Left lobe of liver (tissue), 2 donors: ENCODE data around the gene FNIP2. TPM values are rescaled to one million over a fixed set of nuclear protein-coding genes. Genes with fewer than 3 reads are reported as not detected.
"Not testable (repeated sequence)": the region's sequence is repeated elsewhere in the genome, so short reads cannot be mapped to it uniquely, and the experiment has no call there.

Source experiments
- ATAC-seq: fragments of 200-7000 bp; cut with Tn5 transposase; one replicate; pipeline ENCODE4 v1.9.1; 2020; ENCODE audit warnings: mild to moderate bottlenecking, moderate library complexity
- DNase-seq: peaks from one replicate; pipeline ENCODE4 v3.0.0-alpha.2; 2020; ENCODE audit warnings: low spot score
- total RNA-seq: library from RNA; stranded (reverse); gene quantifications from one replicate; pipeline ENCODE4 v1.2.1, GENCODE V29; 2021
- donor health status: DM: no; HTN: no; CAD: no; lungs with moderate emphysema.
- donor health status: DM: no; HTN: yes; CAD: no.

The FNIP2 gene
- total RNA-seq, 1 donor from 2014 or later: 60.8 TPM

DNA sequence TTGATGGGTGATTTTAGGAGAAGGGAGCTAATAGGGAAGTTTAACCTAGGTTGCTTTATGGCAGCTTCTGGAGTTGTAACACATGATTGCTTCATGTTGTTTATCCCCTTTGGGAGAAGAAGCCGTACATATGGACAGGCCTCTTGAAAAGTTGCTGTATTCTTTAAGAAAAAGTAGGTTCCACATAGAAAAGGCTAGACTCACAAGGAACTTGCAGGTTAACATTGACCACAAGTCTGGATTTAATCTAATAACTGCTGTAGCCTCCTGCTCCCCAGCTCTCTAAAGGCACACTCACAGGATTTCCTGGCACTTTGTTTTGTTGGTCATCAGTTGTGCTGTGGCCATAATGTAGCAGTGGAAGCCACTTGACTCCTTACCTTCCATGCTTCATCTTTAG is 19.7 kb downstream of the FNIP2 start:
- DNase-seq: no peak
- ATAC-seq: peak; percentile 8

DNA sequence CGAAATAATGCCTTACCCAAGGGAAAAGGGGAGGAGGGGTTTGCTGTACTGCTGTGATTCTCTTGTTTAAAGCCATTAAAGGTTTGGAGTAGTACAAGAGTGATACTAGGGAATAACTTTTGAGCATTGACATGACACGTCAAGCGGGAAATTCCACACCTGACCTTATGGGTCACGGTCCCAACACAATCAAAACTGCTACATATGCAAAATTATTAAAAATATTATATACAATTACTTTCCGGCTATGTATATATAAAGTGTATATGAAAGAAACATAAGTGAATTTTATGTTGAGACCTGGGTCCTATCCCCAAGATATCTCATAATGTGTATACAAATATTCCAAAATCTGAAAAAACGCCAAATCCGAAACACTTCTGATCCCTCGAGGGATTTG is 21.0 kb downstream of the FNIP2 start:
- ATAC-seq (no peak), DNase-seq (no peak)

GRCh38 chr4:158793021-158793420 is 24.2 kb downstream of the FNIP2 start:
- DNase-seq (no peak), ATAC-seq (no peak)

- not testable (repeated sequence) for DNase-seq, ATAC-seq
These were observed 24.6 kb downstream of the FNIP2 start for GRCh38 chr4:158793430-158793829.

DNA sequence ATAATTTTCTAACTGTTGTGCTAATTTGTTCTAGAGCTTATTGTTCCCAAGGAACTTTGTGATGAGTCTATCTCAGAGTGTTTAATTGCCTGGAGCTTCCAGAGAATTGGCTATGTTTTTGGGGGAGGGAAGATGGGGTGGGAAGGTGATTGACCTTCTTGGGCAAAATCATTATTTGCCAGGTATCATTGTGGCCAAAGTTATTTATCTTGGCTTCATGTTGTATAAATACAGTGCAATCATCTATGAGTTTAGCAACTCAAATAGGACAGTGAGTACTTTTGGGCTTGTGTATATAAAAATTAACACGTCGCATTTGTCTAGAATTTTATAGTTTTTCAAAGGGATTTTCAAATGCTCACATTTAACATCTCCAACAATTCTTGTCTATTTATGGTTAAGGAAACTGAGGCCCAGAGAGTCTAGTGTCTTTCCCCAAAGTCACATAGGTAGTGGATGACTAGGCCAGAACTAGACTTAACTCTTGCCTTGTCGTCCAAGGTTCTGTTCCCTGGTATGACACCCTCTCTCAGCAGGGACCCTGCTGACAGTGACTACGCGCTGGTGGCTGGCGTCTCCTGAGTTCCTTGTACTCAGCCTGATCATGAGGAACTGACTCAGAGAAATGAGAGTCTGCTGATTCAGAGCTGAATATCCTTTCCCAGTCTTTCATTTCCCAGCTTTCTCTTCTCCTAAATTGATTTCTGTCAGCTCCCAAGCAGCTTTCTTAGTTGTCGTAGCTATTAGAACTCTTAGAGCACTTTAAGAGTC is 27.7 kb downstream of the FNIP2 start:
- ATAC-seq: peak; percentile 64

DNA sequence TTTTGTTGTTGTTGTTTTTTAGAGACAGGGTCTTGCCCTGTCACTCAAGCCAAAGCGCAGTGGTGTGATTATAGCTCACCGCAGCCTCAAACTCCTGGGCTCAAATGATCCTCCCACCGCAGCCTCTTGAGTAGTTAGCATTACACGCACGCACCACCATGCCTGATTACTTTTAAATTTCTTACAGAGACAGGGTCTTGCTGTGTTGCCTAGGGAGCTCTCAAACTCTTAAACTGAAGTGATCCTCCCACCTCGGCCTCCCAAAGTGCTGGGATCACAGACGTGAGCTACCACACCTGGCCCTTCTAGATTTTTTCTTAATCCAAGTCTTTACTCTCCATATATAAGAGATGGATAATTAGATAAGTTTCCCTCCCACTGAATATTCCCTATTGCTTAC is 29.2 kb downstream of the FNIP2 start:
- DNase-seq: no peak
- ATAC-seq: no peak

More for the DNA sequence above, 27.7 kb downstream of the FNIP2 start:
- no peak for DNase-seq

DNA sequence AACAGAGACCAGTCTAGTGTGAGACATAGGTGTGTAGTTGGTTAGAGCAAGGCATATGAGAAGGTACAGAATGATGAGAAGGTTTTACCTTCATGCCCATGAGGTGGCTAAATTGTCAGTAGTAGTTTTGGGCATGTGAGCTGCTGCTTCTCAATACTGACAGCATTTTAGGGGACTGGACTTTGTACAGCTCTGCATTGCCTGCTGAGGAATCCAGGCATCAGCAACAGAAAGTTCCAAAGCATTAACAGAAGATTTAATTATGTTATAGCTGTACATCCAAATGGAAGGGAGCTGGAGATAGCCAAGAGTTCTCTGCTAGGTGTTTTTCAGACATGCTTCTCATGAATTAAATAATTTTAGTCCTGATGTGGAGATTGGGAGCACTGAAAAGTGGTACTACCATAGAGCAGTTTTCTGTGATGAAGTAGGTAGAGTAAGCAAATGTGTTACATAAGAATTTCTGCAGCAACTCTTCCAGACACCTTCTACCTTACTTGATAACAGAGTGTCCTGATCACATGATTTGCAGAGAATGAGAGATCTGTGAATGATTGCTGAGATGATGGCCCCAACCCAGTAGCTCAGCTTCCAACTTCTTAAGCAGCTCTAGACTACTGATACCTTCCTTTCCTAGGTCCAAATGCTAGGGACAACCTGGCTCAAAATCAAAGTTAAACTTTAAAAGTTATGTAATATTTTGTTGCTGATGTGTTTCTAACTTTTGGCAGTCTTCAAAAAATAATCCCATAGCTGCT is 30.4 kb downstream of the FNIP2 start:
- no peak for DNase-seq
- ATAC-seq: peak; percentile 43

DNA sequence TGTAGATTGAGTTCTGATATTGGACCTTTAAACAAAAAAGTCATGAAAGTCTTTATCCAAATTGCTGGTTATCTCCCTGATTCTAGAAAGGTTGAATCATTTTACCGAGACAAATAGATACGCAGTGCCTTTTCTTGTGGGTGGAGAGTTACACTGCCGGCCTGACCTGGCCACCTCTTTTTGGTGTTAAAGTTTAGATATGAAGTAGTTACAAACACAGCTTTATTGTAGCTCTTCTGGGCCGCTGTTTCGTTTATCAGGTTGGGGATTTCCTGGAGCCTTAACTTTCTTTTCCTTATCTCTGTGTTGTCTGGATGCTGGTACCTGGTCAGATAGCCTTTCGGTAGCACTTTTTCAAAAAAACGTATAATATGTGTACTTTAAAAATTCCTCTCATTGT is 31.0 kb downstream of the FNIP2 start:
- DNase-seq: no peak
- ATAC-seq: peak; percentile 32

GRCh38 chr4:158801066-158801465 is 32.2 kb downstream of the FNIP2 start:
- ATAC-seq (peak; percentile 51), DNase-seq (no peak)

DNA sequence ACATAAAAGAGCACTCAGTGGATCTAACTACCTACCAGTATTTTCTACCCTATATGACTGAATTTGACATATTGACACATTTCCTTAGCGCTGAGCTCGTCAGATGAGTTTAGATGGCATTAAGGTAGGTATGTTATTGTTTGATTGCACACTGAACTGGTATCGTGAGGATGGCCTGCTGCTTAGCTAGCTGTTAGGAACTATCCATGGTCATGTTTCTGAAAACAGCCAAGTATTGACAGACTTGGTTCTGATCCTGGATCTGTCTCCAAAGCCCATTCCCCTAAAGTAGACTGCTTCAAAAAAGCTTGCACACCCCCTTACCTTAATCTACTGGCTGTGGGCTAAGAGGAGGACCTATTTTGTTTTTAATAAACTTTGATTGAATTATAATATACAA is 32.9 kb downstream of the FNIP2 start:
- no peak for ATAC-seq
- DNase-seq: no peak

DNA sequence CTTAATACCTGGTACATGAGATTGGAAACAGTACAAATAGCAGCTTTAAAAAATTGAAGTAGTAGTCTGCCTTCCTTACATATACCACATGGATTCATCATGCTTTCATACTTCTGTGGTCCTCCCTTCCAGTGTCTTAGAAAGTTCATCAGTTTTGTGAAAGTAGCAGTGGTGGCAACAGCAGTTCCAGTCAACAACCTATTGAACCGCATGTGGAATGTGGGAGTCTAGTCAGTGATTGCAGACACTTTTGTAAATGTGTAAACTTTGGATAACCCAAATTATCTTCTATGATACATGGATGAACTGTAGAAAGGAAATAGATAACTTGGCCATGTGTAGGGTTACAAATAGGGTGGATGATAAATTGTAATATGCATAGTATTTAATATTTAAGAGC is 34.1 kb downstream of the FNIP2 start:
- no peak for DNase-seq
- ATAC-seq: peak; percentile 22

- DNase-seq (no peak), ATAC-seq (peak; percentile 13)
These were observed 37.0 kb downstream of the FNIP2 start for GRCh38 chr4:158805635-158806471.

DNA sequence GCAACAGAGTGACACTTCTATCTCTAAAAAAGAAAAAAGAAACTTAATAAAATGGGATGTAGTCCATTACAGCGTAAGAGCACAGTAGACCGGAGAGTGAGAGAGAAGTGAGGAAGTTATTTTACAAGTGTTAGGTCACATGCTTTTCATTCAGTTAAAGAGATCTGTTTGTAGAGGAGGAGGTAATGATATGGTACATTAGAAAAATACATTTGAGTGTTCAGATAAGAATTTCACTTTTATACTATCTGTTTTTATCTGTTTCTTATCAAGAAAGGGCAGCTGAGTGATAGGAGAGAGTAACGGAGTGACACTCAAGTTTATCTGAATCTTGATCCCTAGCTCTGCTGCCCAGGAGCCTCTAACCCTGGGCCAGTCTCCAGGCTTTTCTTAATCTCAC is 38.9 kb downstream of the FNIP2 start:
- no peak for ATAC-seq
- DNase-seq: no peak

- DNase-seq: no peak
- peak; percentile 81 for ATAC-seq
These were observed 39.6 kb downstream of the FNIP2 start for GRCh38 chr4:158808399-158808798.

- ATAC-seq, DNase-seq: not testable (repeated sequence)
These were observed 40.4 kb downstream of the FNIP2 start for GRCh38 chr4:158809208-158809607.

DNA sequence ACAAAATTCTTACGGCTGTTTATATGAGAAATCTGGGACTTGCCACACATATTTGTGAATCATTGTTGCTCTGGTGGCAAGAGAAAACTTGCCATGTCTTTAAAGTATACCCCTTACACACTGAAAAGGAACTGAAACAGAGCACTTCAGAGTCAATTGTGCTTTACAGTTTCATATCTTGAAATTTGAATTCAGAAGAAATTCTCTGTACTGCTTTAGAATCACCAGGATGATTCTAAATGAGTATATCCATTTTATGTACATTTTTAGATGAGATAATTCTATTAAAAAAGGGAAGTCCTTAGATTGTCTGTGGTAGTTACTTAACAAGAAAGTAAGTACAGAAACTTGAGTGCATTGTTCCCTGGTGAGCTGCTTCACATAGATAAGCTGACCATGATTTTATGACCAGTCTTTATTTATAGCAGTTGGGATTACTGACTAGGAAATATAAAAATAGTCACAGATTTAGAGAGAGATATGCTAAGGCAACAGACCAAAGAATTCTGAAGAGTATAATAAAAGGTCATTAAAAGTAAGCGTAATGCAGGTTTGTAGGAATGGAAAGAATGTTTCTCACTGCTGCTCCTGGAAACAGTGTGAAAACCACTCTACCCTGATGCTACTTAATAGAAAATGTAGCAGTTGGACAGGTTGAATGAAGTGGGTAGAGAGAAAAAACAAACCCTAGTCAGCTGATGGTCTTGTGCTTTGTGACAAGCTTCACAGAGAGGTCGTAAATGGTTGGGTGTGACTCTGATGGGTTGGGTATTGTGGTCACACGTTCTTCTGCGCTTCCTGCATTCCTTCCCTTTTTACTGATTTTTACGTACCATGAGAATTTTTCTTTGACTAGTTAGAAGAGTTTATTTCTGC is 41.0 kb downstream of the FNIP2 start:
- ATAC-seq (no peak), DNase-seq (no peak)

- no peak for DNase-seq
- ATAC-seq: peak; percentile 4
These were observed 41.8 kb downstream of the FNIP2 start for GRCh38 chr4:158810487-158811215.

- no peak for DNase-seq
- no peak for ATAC-seq
These were observed 42.4 kb downstream of the FNIP2 start for GRCh38 chr4:158811216-158811540.

- no peak for DNase-seq
- ATAC-seq: peak; percentile 5
These were observed 42.9 kb downstream of the FNIP2 start for GRCh38 chr4:158811704-158812103.

DNA sequence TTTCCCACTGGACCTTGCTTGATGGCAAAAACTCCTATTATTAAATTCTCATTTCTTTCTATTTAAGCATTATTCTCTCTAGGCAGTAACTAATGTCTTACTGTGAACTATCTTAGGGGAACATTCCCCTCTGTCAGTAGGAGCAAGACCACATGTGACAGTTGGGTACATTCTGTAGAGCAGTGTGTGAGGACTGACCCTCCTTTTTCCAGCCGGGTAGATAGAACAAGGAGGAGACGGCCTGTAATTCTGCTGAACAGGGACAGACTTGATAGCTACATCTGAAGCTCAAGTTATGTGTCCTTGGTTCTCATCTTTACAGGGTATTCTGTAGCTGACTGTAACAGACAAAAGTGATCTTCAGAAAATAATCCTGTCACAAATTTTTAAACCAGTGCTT is 43.3 kb downstream of the FNIP2 start:
- DNase-seq: no peak

More for the DNA sequence above, 43.3 kb downstream of the FNIP2 start:
- ATAC-seq: no peak
